Hematopoietic multipotent progenitor cell treated with erythropoietin and hydrocortisone succinate and interleukin-3 and kit ligand, for 8 days (in vitro differentiated cells): ENCODE measurements around the gene RFLNA.
"Not testable (repeated sequence)": the region's sequence is repeated elsewhere in the genome, so short reads cannot be mapped to it uniquely, and the experiment has no call there.

Experiments used
- DNase-seq: peaks from one replicate; pipeline ENCODE4 v3.0.0-alpha.2; 2015

RFLNA gene

DNA sequence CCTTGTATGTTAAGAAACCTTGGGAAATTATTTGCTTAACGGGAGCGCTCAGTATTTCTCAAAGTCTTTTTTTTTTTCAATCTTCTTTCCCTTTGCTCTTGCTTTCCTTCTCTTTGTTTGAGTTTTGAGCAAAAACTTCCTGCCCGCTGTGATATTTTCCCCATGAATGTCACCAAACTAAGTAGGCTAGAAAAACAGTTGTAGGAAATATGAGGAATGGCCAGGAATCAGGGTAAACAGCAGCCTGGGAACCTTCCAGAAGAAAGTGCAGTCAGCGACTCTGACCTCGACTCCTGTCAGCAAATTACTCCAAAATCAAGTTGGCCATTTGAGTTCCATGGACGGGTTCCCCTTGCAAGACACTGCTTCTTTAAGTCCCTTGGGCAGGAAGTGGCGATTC lies 11.6 kb upstream of the RFLNA start:
- no peak for DNase-seq

DNA sequence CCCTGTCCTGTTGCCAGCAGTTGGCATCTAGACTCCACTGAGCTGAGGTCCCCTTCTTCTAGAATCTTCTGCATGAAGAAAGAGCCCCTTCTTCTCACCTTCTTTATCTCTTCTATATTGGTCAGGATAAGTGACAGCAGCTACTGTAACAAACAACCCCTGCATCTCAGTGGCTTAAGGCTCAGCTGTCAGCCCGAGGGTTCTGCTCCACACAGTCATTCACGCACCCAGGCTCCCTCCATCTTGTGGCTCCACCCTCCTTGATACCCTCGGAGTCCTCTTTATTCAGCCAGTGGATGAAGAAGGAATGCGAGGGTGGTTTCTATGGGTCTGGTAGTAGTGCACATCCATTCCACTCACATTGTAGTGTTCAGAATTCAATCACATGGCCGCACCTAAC lies 10.5 kb upstream of the RFLNA start:
- DNase-seq: no peak

- no peak for DNase-seq
These were observed 8.5 kb upstream of the RFLNA start for GRCh38 chr12:124286414-124286813.

DNA sequence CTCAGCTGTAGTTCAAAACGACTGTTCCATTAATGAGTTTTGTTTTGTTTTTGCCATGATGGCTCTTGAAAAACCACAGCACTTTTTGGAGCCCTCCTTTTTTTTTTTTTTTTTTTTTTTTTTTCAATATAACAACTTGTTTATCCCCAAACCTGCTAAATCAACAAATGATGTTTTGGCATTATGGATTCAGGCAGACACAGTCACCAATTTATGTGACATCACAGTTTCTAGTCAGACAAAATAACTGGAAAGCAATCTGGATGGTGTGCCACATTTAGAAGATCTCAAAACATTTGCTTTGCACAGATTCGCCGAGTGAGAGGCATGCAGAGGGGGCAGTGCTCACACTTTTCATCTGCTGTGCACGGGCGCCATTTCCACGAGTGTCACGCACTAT lies 7.9 kb upstream of the RFLNA start:
- no peak for DNase-seq

GRCh38 chr12:124289634-124290600 lies 5.0 kb upstream of the RFLNA start:
- DNase-seq: no peak

- DNase-seq: no peak
These were observed 2.5 kb upstream of the RFLNA start for GRCh38 chr12:124292385-124292784.

DNA sequence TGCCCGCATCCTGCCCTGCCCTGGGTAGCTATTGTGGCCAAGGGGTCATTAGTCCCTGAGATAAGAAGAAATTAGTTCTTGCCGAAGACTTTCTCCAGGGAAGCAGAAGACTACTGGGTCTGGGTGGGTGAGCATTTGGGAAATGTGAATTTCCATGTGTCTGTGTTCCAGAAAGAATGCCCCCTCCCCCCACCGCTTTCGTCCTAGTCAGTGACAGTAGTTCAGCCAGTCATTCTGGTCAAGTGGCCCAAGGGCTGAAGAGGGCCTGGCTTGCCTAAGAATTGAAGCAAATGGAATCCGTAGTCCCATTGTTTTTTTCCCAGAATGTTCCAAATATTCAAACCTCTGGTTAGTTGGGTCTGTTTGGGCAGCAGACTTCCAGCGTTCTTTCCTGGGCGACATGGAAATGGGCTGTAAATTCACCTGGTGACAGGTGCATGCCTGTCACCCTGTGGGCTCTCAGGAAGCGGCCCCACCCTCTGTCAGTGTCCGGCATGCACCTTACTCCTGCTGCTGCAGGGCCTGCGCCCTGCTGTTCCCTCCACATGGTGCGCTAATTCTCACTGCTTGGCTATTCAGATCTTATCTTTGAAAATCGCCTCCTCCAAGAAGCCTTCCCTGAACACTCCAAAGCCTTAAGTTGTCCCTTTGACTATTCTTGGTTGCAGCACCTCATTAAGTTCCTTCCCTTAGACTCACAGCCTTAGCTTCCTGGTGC lies 1.4 kb upstream of the RFLNA start:
- no peak for DNase-seq

DNA sequence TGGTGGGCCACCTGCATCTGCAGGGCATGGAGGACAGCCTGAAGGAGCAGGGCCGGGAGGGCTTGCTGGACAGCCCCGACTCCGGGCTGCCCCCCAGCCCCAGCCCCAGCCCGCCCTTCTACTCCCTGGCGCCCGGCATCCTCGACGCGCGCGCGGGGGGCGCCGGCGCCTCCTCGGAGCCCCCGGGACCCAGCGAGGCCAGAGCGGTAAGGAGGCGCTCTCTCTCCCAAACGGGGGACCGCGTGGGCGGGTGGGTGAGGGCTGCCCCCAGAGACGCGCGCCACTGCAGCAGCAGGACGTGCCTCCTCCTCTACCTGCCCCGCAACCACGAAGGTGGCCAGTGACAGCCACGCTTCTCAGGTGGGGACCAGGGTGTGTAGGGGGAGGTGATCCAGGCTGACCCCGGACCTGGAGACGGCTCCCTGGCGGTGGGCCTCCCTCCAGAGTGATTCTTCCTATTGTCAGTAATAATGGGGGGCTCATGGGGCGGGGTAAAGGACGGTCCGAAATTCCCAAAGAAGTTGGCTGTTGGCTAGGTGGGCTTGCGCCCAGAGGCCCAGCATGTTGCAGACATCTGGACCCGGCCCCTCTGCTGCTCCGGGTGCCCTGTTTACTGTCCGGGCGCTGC lies 652 bp downstream of the RFLNA start:
- DNase-seq: no peak

GRCh38 chr12:124296295-124296915 lies 1.5 kb downstream of the RFLNA start:
- DNase-seq: no peak

- no peak for DNase-seq
These were observed 2.0 kb downstream of the RFLNA start for GRCh38 chr12:124296916-124297351.

DNA sequence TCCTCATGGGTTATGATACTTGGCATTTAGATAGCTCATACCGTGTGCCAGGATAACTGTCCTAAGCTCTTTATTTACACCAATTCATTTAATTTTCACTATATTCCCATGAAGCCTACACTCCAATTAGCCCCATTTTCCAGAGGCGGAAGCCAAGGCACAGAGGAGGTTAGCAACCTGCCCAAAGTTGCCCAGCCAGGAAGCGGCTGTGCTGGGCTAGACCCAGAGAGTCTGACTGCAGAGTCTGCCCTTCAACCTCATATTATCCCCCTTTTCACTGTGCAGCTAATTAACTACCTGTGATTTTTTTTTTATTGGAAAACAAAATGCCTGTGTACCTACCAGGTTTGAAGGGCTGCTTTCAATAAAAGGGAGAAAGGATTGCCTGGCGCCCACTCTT lies 2.5 kb downstream of the RFLNA start:
- DNase-seq: no peak

DNA sequence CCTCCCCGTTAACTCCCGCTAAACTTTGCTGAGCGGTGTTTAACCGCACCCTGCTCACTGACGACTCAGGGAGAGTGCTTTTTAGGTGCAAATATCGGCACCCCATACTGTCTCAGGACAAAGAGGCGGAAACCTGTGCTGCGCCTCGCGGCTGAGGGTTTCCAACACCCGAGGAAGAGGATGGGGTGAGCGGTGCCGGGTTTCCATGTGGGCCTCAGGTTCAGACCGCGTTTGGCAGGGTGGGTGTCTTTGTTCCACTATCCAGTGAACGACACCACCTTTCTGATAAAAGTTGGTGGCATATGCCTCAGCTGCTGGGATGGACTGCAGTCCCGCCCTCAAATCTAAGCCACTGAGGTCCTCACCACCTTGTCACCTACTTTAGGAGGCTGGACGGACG lies 3.0 kb downstream of the RFLNA start:
- no peak for DNase-seq

DNA sequence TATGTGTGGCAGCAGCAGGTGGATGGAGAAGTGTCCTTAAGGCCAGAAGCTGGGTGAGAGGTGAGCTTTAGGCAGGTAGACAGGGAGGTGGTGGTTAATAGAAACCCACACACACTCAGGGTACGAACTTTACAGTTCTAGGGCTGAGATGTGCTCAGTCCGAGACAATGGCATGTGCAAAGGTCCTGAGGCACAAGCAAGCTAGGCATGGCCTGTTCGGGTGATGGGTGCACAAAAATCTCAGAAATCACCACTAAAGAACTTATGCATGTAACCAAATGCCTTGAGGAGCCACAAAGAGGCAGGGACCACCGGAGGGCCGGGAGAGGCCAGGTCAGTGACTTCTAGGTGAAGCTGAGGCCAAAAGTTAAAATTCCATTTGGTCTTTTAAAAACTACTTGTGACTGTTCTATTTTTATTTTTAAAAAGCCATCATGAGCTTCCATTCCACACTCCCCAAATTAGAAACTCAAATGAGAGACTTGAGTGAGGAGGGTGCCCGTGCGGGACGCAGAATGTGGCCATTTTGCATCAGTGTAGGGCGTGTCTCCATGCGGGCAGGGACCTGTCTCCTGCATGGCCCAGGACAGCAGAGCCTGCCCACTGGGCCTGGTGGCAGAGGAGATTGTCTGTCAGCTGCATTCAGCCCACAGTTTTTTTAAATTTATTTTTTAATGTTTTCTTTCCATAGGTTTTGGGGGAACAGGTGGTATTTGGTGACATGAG lies 4.0 kb downstream of the RFLNA start:
- no peak for DNase-seq

GRCh38 chr12:124299628-124300388 lies 4.9 kb downstream of the RFLNA start:
- no peak for DNase-seq

DNA sequence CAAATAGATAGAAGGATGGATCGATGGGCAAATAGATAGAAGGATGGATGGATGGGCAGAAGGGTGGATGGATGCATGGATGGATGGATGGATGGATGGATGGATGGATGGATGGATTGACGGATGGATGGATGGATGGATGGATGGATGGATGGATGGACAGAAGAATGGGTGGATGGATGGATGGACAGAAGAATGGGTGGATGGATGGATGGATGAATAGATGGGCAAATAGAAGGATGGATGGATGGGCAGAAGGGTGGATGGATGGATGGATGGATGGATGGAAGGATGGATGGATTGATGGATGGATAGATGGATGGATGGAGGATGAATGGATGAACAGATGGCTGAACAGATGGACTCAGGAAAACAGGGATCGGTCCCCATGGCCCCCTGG lies 5.8 kb downstream of the RFLNA start:
- not testable (repeated sequence) for DNase-seq

DNA sequence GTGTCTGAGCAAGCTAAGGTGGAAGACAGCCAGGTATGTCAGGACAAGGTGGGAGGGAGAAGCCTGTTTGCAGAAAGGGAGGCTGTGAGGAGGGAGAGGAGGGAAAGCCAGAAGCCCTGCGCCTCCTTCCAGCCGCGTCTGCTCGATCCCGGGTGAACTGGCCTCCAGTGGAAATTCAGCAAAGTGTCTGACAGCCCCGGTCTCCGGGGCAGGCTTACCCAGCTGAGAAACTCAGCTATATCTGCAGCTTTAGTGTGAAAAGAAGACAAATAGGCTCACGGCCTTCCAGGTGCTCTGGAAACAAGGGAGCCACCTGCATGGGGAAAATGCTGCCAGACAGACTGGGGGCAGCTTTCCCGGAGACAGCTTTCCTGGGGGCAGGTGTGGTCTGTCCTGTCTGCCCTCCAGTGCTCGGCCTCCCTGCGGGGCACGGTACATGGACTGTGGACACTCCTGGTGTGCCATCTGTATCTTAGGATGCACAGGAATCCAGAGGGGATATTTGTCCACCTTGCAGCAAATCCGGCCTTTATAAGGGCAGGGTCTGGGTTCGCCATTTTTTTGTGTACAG lies 6.3 kb downstream of the RFLNA start:
- DNase-seq: no peak

DNA sequence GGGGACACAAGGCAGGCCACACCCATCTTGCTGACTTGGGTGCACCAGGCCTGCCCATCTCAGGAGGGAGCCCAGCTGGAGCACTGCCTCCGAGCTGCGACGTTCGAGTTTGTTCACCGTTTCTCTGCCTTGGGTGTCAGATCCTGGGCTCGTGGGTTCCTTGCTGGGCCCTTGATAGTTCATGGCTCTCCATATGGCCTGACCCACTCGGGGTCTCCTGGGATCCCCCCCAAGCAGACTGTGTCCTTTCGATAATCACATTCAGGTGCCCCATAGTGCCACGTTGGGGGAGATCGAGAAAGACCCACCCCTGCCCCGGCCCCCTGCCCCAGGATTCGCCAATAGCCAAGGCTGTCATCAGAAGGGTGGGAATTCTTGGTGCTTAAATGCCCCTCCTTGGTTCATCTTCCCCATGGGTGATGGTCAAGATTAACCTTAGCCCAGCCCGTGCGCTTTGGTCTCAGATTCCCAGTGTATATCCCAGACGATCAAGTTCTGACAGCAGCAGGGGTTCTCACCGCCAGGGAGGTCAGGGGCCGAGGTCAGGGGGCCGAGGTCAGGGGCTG lies 7.4 kb downstream of the RFLNA start:
- DNase-seq: no peak

DNA sequence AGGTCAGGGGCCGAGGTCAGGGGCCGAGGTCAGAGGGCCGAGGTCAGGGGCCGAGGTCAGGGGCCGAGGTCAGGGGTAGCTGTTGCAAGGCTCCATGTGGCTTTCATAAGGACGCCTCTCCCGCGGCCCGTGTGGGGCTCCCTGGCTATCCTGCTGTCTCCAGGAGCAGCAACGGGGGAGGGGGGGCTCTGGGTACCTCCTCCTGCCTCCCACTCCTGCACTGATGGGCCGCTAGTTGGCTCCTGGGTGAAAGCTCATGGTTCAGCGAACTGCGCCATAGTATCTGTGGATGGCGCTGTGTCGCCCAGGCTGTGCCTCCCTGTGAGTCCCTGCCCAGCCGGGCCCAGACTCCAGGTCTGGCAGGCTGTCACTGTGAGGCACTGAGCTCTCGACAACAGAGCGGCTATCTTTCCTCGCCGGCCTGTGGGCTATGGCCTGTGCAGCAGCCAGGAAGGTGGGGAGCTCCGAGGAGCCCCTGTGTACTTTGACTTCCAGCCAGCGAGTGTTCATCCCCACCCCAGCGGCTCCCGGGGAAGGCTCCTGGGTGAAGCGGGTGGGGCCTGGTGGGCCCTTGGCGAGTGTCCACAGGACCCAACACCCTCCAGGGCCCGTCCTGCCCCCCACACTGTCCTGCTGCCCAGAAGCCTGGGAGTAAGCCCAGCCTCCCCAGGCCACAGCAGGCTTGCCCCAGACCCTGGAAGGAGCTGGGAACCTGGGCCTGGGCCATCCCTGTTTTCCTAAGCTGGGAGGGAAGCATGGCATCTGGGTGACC lies 8.1 kb downstream of the RFLNA start:
- DNase-seq: no peak

GRCh38 chr12:124303579-124304313 lies 8.9 kb downstream of the RFLNA start:
- no peak for DNase-seq
